Measurements from ENCODE around the gene ORAI2. TPM values are rescaled to one million over a fixed set of nuclear protein-coding genes. Genes with fewer than 3 reads are reported as not detected.

The ORAI2 gene
- total RNA-seq, 1 experiment from 2014 or later: 76.9 TPM

GRCh38 chr7:102392330-102392729, 41.0 kb upstream of the ORAI2 start:
- no peak for TF ChIP-seq POLR2AphosphoS5 (IDR thresholded peaks at IDR 0.05; ENCODE audit: low read depth, low read length)
- no TSS peak for BruUV-seq (replicated peaks)
- Histone ChIP-seq H3K27me3 (ENCODE audit: control insufficient read depth, insufficient read depth, low read length) (no peaks in the 10 kb centered on the region), H3K4me3 (ENCODE audit: low read depth in 2 of 2, low read length in 2 of 2) (no peak overlapping the region), H3K36me3 (ENCODE audit: control insufficient read depth, insufficient read depth, low read length) (no peaks in the 10 kb centered on the region; the same call in 1 of the 2 replicates), H3K27ac (ENCODE audit: low read length) (no peak overlapping the region), H3K9me3 (ENCODE audit: control insufficient read depth, insufficient read depth, low read depth, low read length) (no peaks in the 10 kb centered on the region), H3K4me1 (ENCODE audit: control insufficient read depth, insufficient read depth, low read length) (peaks cover 4% of the 10 kb centered on the region; the same call in 1 of the 2 replicates)
- no peak for DNase-seq (ENCODE audit: low read depth, low spot score)
- ChIA-PET CTCF (no interaction called here), POLR2A (no interaction called here)
- in situ Hi-C loops (cut with HindIII; ENCODE audit: low pct_unique_long_range_greater_than_20kb, low sequenced_read_pairs) (no loop called here), intact Hi-C loops (cut with micrococcal nuclease; ENCODE audit: unreplicated experiment) (no loop called here)
- no peak for ATAC-seq

DNA sequence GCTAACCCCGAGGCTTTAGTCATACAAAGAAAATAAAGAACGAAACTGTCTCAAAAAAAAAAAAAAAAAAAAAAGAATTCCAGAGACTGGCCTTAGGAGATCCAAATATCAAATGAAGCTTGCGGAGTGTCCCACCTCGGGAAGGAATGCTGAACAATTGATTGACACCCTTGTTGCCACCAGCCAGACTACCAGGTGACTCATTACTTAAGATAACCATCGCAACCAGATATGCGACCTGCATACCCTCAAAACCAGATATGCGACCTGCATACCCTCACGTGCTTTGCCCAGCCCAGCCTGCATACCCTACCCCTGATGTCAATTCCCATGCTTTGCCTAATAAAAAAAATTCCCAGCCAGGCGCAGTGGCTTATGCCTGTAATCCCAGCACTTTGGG, 39.9 kb upstream of the ORAI2 start:
- no peak overlapping the region for H3K27ac ChIP-seq (ENCODE audit: low read length)
- intact Hi-C loops (cut with micrococcal nuclease; ENCODE audit: unreplicated experiment): no loop called here
- ATAC-seq: no peak
- H3K4me3 ChIP-seq (ENCODE audit: low read depth in 2 of 2, low read length in 2 of 2): no peak overlapping the region
- no peaks in the 10 kb centered on the region; the same call in 1 of the 2 replicates for H3K36me3 ChIP-seq (ENCODE audit: control insufficient read depth, insufficient read depth, low read length)
- BruUV-seq (replicated peaks): no TSS peak
- POLR2A ChIA-PET: no interaction called here
- H3K4me1 ChIP-seq (ENCODE audit: control insufficient read depth, insufficient read depth, low read length): peaks cover 6% of the 10 kb centered on the region; the same call in 1 of the 2 replicates
- CTCF ChIA-PET: interaction anchor here (0.7 kb wide), 1 partner anchor 105 kb away, joined by 3 read pairs; no protein-coding TSS in a partner anchor
- H3K27me3 ChIP-seq (ENCODE audit: control insufficient read depth, insufficient read depth, low read length): no peaks in the 10 kb centered on the region
- TF ChIP-seq TCF7L2 (IDR thresholded peaks at IDR 0.05; ENCODE audit: low read depth, low read length) (no peak), REST (IDR thresholded peaks at IDR 0.05; ENCODE audit: insufficient read depth in 1 of 2, low read depth in 2 of 2, low read length in 1 of 2) (no peak), CTCF (IDR thresholded peaks at IDR 0.05) (no peak), SIN3A (IDR thresholded peaks at IDR 0.05; ENCODE audit: borderline replicate concordance, insufficient read depth, low read depth, low read length) (no peak), POLR2AphosphoS5 (IDR thresholded peaks at IDR 0.05; ENCODE audit: low read depth, low read length) (no peak)
- H3K9me3 ChIP-seq (ENCODE audit: control insufficient read depth, insufficient read depth, low read depth, low read length): no peaks in the 10 kb centered on the region
- DNase-seq (ENCODE audit: low read depth, low spot score): no peak
- in situ Hi-C loops (cut with HindIII; ENCODE audit: low pct_unique_long_range_greater_than_20kb, low sequenced_read_pairs): no loop called here

DNA sequence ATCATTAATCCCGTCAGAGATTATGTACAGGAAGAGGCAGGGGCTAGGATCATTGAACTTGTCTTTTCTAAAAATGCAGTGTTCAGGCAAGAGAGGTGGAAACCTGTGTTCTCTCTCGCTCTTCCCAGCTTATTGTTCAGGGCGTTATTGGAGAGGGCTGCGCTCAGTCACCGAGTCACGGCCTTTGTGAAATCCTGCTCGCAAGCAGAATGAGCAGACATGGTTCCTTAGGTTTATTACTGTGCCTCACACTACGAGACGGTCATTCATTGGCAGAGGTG, 37.8 kb upstream of the ORAI2 start:
- CTCF ChIA-PET: interaction anchor here (0.6 to 1.2 kb wide), 4 partner anchors 9 to 116 kb away, joined by 6 to 9 read pairs (median 7); no protein-coding TSS in a partner anchor
- POLR2A ChIA-PET: interaction anchor here (1.0 kb wide), 1 partner anchor 10 kb away, joined by 3 read pairs; no protein-coding TSS in a partner anchor
- H3K36me3 ChIP-seq (ENCODE audit: control insufficient read depth, insufficient read depth, low read length): peaks cover 3% of the 10 kb centered on the region

More for the DNA sequence above, 37.8 kb upstream of the ORAI2 start:
- in situ Hi-C loops (cut with HindIII; ENCODE audit: low pct_unique_long_range_greater_than_20kb, low sequenced_read_pairs): no loop called here
- peak overlapping the region; percentile 93 for H3K27ac ChIP-seq (ENCODE audit: low read length)
- no TSS peak for BruUV-seq (replicated peaks)
- no peak for TF ChIP-seq SIN3A (IDR thresholded peaks at IDR 0.05; ENCODE audit: borderline replicate concordance, insufficient read depth, low read depth, low read length)
- H3K4me1 ChIP-seq (ENCODE audit: control insufficient read depth, insufficient read depth, low read length): peaks cover 6% of the 10 kb centered on the region; the same call in 1 of the 2 replicates
- no peaks in the 10 kb centered on the region for H3K27me3 ChIP-seq (ENCODE audit: control insufficient read depth, insufficient read depth, low read length)
- intact Hi-C loops (cut with micrococcal nuclease; ENCODE audit: unreplicated experiment): no loop called here
- peak overlapping the region; percentile 90 to 100 for H3K4me3 ChIP-seq (ENCODE audit: low read depth in 2 of 2, low read length in 2 of 2)
- ATAC-seq (peak; percentile 30), DNase-seq (ENCODE audit: low read depth, low spot score) (no peak)
- no peaks in the 10 kb centered on the region for H3K9me3 ChIP-seq (ENCODE audit: control insufficient read depth, insufficient read depth, low read depth, low read length)
